ENCODE results near the gene BCLAF3.

BCLAF3 gene

GRCh38 chrX:19990151-19990555 is 708 bp downstream of the BCLAF3 start:
- H2AFZ ChIP-seq (ENCODE audit: low read depth) = peak overlapping the region; percentile 47; the same call in 1 of the 2 replicates
- no peaks in the 10 kb centered on the region for H4K20me1 ChIP-seq (ENCODE audit: insufficient read depth)
- peak overlapping the region; percentile 35; the same call in 1 of the 2 replicates for H3K9ac ChIP-seq
- H3K4me1 ChIP-seq (ENCODE audit: low read depth, poor library complexity, severe bottlenecking) = peaks cover 31% of the 10 kb centered on the region
- no peak overlapping the region for H3K4me3 ChIP-seq (IDR thresholded peaks at IDR 0.05; ENCODE audit: insufficient read depth, low read depth, low read length)
- H3K36me3 ChIP-seq (ENCODE audit: insufficient read depth) = no peaks in the 10 kb centered on the region
- no peak overlapping the region for H3K27ac ChIP-seq
- no peak for TF ChIP-seq CTCF (conservative IDR thresholded peaks at IDR 0.05; ENCODE audit: low read depth, low read length)
- peak overlapping the region; percentile 67 for H3K4me2 ChIP-seq
- no peaks in the 10 kb centered on the region; the same call in 1 of the 2 replicates for H3K79me2 ChIP-seq (ENCODE audit: insufficient read depth, low read depth)
- no peaks in the 10 kb centered on the region for H3K27me3 ChIP-seq (ENCODE audit: insufficient read depth, low read depth)

GRCh38 chrX:19987856-19988255 is 3.0 kb downstream of the BCLAF3 start:
- Histone ChIP-seq H3K27ac (no peak overlapping the region), H3K4me1 (ENCODE audit: low read depth, poor library complexity, severe bottlenecking) (peaks cover 31% of the 10 kb centered on the region), H3K27me3 (ENCODE audit: insufficient read depth, low read depth) (no peaks in the 10 kb centered on the region), H3K4me3 (IDR thresholded peaks at IDR 0.05; ENCODE audit: insufficient read depth, low read depth, low read length) (no peak overlapping the region), H2AFZ (ENCODE audit: low read depth) (no peak overlapping the region), H4K20me1 (ENCODE audit: insufficient read depth) (no peaks in the 10 kb centered on the region), H3K9ac (no peak overlapping the region), H3K79me2 (ENCODE audit: insufficient read depth, low read depth) (no peaks in the 10 kb centered on the region; the same call in 1 of the 2 replicates), H3K4me2 (no peak overlapping the region), H3K36me3 (ENCODE audit: insufficient read depth) (no peaks in the 10 kb centered on the region)
- TF ChIP-seq CTCF (conservative IDR thresholded peaks at IDR 0.05; ENCODE audit: low read depth, low read length) = no peak

GRCh38 chrX:19986531-19986930 is 4.3 kb downstream of the BCLAF3 start:
- TF ChIP-seq CTCF (conservative IDR thresholded peaks at IDR 0.05; ENCODE audit: low read depth, low read length) = no peak
- no peak overlapping the region for H3K27ac ChIP-seq
- no peaks in the 10 kb centered on the region for H3K36me3 ChIP-seq (ENCODE audit: insufficient read depth)
- H3K27me3 ChIP-seq (ENCODE audit: insufficient read depth, low read depth) = no peaks in the 10 kb centered on the region
- no peak overlapping the region for H3K9ac ChIP-seq
- H2AFZ ChIP-seq (ENCODE audit: low read depth) = no peak overlapping the region
- H3K4me2 ChIP-seq = no peak overlapping the region
- H3K4me3 ChIP-seq (IDR thresholded peaks at IDR 0.05; ENCODE audit: insufficient read depth, low read depth, low read length) = no peak overlapping the region
- H3K79me2 ChIP-seq (ENCODE audit: insufficient read depth, low read depth) = no peaks in the 10 kb centered on the region; the same call in 1 of the 2 replicates
- no peaks in the 10 kb centered on the region for H4K20me1 ChIP-seq (ENCODE audit: insufficient read depth)
- peaks cover 29% of the 10 kb centered on the region for H3K4me1 ChIP-seq (ENCODE audit: low read depth, poor library complexity, severe bottlenecking)

- H3K4me3 ChIP-seq (IDR thresholded peaks at IDR 0.05; ENCODE audit: insufficient read depth, low read depth, low read length) = no peak overlapping the region
- no peak overlapping the region for H3K9ac ChIP-seq
- H3K79me2 ChIP-seq (ENCODE audit: insufficient read depth, low read depth) = no peaks in the 10 kb centered on the region; the same call in 1 of the 2 replicates
- H3K27ac ChIP-seq = no peak overlapping the region
- H3K27me3 ChIP-seq (ENCODE audit: insufficient read depth, low read depth) = no peaks in the 10 kb centered on the region
- H4K20me1 ChIP-seq (ENCODE audit: insufficient read depth) = no peaks in the 10 kb centered on the region
- H3K36me3 ChIP-seq (ENCODE audit: insufficient read depth) = no peaks in the 10 kb centered on the region
- no peak overlapping the region for H3K4me2 ChIP-seq
- TF ChIP-seq CTCF (conservative IDR thresholded peaks at IDR 0.05; ENCODE audit: low read depth, low read length) = no peak
- peaks cover 9% of the 10 kb centered on the region for H3K4me1 ChIP-seq (ENCODE audit: low read depth, poor library complexity, severe bottlenecking)
- H2AFZ ChIP-seq (ENCODE audit: low read depth) = no peak overlapping the region
These were observed 8.9 kb downstream of the BCLAF3 start for GRCh38 chrX:19981947-19982346.

Data from KMS-11 (cell line).